GM12878 (cell line): Measurements from ENCODE around the gene TBC1D8. TPM values are rescaled to one million over a fixed set of nuclear protein-coding genes. Genes with fewer than 3 reads are reported as not detected.

Experiments
- ATAC-seq: fragments of 200-7000 bp; cut with Tn5 transposase; 3 replicates; pipeline ENCODE4 v1.9.1; 2020; ENCODE audit warnings: mild to moderate bottlenecking, moderate library complexity
- BruUV-seq: library from RNA; stranded (reverse); fragments of 400-500 nt; replicated peaks from 2 replicates; lab custom pipeline; 2021; lab: Mats Ljungman, UMichigan
- CTCF ChIA-PET: fragments of 300-600 bp; sonication (Branson Sonifier 250); formaldehyde crosslinking; extraction: SDS; loops from one replicate; lab custom pipeline; 2021; ENCODE audit warnings: inconsistent platforms; lab: Yijun Ruan, JAX
- POLR2A ChIA-PET: fragments of 350-600 bp; formaldehyde crosslinking; extraction: SDS; loops from one replicate; lab custom pipeline; 2021; ENCODE audit warnings: inconsistent platforms; lab: Charles Lee
- RAD21 ChIA-PET: fragments of 300-600 bp; sonication (Branson Sonifier 250); formaldehyde crosslinking; loops from one replicate; lab custom pipeline; 2023; ENCODE audit warnings: antibody characterized with exemption; ENCODE audit not compliant: unreplicated experiment; lab: Charles Lee
- SMC1A ChIA-PET: fragments of 300-600 bp; sonication (Branson Sonifier 250); formaldehyde crosslinking; loops from one replicate; lab custom pipeline; 2023; ENCODE audit not compliant: unreplicated experiment, uncharacterized antibody; lab: Charles Lee
- DNase-seq: peaks from one replicate; pipeline ENCODE4 v3.0.0-alpha.2; 2011; ENCODE audit warnings: low read depth, low spot score
- FAIRE-seq: peaks from 3 replicates; lab custom pipeline; 2011; peaks lifted over from hg19 to GRCh38; lab: Jason Lieb, UNC
- H2AFZ ChIP-seq: 2 replicates; pipeline ENCODE4 v1.6.0; 2011; ENCODE audit warnings: low read depth, low read length, control low read depth; ENCODE audit not compliant: control insufficient read depth
- H3K27ac ChIP-seq: 2 replicates; pipeline ENCODE4 v1.5.1; 2011; ENCODE audit warnings: control low read depth; ENCODE audit not compliant: control insufficient read depth, insufficient read depth
- H3K27me3 ChIP-seq, 2 experiments: replicated peaks in 1 of 2; 2 replicates each; pipeline versions ENCODE4 v1.6.0 to v1.6.1; 2011; ENCODE audit warnings: low read length in 1 of 2; ENCODE audit not compliant: control insufficient read depth in 2 of 2, insufficient read depth in 2 of 2
- H3K36me3 ChIP-seq, 2 experiments: 2 replicates each; pipeline ENCODE4 v1.5.1; 2011; ENCODE audit warnings: low read length in 1 of 2; ENCODE audit not compliant: control insufficient read depth in 2 of 2, insufficient read depth in 2 of 2
- H3K4me1 ChIP-seq: 2 replicates; pipeline ENCODE4 v1.6.1; 2011; ENCODE audit warnings: mild to moderate bottlenecking, low read length, moderate library complexity, mixed read lengths; ENCODE audit not compliant: control insufficient read depth, insufficient read depth
- H3K4me2 ChIP-seq: 2 replicates; pipeline ENCODE4 v1.6.0; 2011; ENCODE audit warnings: control low read depth; ENCODE audit not compliant: control insufficient read depth, insufficient read depth
- H3K4me3 ChIP-seq: fragments of 200-600 bp; sonication (generic); 2 replicates; pipeline ENCODE4 v1.5.1; 2016
- H3K79me2 ChIP-seq: 2 replicates; pipeline ENCODE4 v1.6.0; 2011; ENCODE audit warnings: low read length; ENCODE audit not compliant: control insufficient read depth, insufficient read depth
- H3K9ac ChIP-seq: 2 replicates; pipeline ENCODE4 v1.8.0; 2011; ENCODE audit warnings: low read length, control low read depth, mixed read lengths; ENCODE audit not compliant: control insufficient read depth, insufficient read depth
- H3K9me3 ChIP-seq: replicated peaks from 3 replicates; pipeline ENCODE4 v1.5.1; 2011; ENCODE audit warnings: mild to moderate bottlenecking, low read length; ENCODE audit not compliant: control insufficient read depth, insufficient read depth
- H4K20me1 ChIP-seq: 2 replicates; pipeline ENCODE4 v1.6.0; 2011; ENCODE audit not compliant: control insufficient read depth, insufficient read depth
- BHLHE40 ChIP-seq, 2 experiments: fragments of 450-650 bp in 1 of 2; IDR thresholded peaks; 2 replicates each; pipeline ENCODE4 v1.6.1; 2011 to 2017; ENCODE audit warnings: low read depth in 2 of 2, borderline replicate concordance in 1 of 2, improper control_type of control experiment in 1 of 2, low read length in 1 of 2, mild to moderate bottlenecking in 1 of 2
- MEF2A ChIP-seq: IDR thresholded peaks from 2 replicates; pipeline ENCODE4 v1.6.1; 2011; ENCODE audit warnings: low read depth, mild to moderate bottlenecking, low read length, moderate library complexity; ENCODE audit not compliant: insufficient read depth
- NFXL1 ChIP-seq: fragments of 450-650 bp; IDR thresholded peaks from 2 replicates; pipeline ENCODE4 v1.6.1; 2017; ENCODE audit warnings: antibody characterized with exemption, mild to moderate bottlenecking, borderline replicate concordance
- WGBS: methylation state at CpG from one replicate; pipeline ENCODE4 v1.1.6; 2016; ENCODE audit warnings: low lambda C conversion rate; ENCODE audit not compliant: insufficient replicate concordance, insufficient coverage; ENCODE audit errors: missing lambda C conversion rate; 5-methylcytosine and 5-hydroxymethylcytosine counted together
- in situ Hi-C: fragments of 300-500 bp; cut with MboI; formaldehyde crosslinking; loops from 9 replicates; pipeline ENCODE4 v1.14.3; 2018; ENCODE audit warnings: mixed read lengths
- intact Hi-C: fragments of 100-400 bp; cut with micrococcal nuclease; formaldehyde crosslinking; loops from one replicate; pipeline ENCODE4 v1.14.2; 2022; ENCODE audit not compliant: unreplicated experiment
- polyA plus RNA-seq, 11 experiments: library from polyadenylated mRNA; depleted of rRNA in 4 of 11; unstranded in 6 of 11; stranded (reverse) in 5 of 11; fragments of >200 nt; fragmentation: Nextera tagmentation in 4 of 11; fragmentation: Illumina TruSeq in 1 of 11; extraction: Ambion mirVana in 4 of 11; extraction: Trizol in 1 of 11; gene quantifications; 1 replicate in 1 of 11; 2 replicates in 10 of 11; pipeline versions ENCODE4 v1.2.1 to v1.2.3, GENCODE V29; 2011 to 2016; ENCODE audit warnings: inconsistent platforms in 2 of 11, missing spikeins in 2 of 11, low read depth in 1 of 11
- total RNA-seq, 4 experiments: library from RNA; depleted of rRNA in 3 of 4; stranded (reverse); fragments of >200 nt in 3 of 4; fragmentation: Illumina TruSeq in 1 of 4; extraction: Trizol in 1 of 4; gene quantifications; 2 replicates each; pipeline versions ENCODE4 v1.2.1 to v1.2.3, GENCODE V29; 2013 to 2021
- TF ChIP-seq, protein P1 (sequence below): IDR thresholded peaks from 2 replicates; pipeline ENCODE4 v1.6.1; 2011; ENCODE audit warnings: mild to moderate bottlenecking, low read depth, low read length, moderate library complexity; ENCODE audit not compliant: insufficient replicate concordance
- TF ChIP-seq, protein P2 (sequence below): IDR thresholded peaks from 2 replicates; pipeline ENCODE4 v1.6.1; 2011; ENCODE audit warnings: borderline replicate concordance, low read depth, mild to moderate bottlenecking, moderate library complexity, low read length; ENCODE audit not compliant: insufficient read depth, poor library complexity, severe bottlenecking

The TBC1D8 gene
- total and polyA plus RNA-seq, 10 of the 15 experiments (the other 5 are each of a cell fraction or from before 2014, with no cell fraction given): 0.80 to 4.9 (median 4.4) TPM

DNA sequence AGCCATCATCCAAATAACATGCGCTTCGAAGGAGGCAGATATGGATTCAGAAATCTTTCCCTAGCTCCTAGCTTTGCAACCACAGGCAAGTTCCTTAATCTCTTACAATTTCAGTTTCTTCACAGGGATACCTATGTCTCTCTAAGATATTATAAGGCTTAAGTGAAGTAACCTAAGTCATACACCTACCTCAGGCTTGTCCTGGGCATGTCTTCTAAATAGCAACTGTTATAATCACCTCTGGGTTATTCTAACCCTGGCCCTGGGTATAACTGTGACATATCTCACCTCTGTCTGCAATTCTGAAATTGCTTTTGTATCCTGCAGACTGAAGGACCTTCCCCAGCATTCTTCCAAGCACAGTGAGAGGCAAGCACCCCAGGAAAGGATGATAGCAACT is 8.3 kb upstream of the TBC1D8 start (continued):
- TF ChIP-seq, protein P1, sequence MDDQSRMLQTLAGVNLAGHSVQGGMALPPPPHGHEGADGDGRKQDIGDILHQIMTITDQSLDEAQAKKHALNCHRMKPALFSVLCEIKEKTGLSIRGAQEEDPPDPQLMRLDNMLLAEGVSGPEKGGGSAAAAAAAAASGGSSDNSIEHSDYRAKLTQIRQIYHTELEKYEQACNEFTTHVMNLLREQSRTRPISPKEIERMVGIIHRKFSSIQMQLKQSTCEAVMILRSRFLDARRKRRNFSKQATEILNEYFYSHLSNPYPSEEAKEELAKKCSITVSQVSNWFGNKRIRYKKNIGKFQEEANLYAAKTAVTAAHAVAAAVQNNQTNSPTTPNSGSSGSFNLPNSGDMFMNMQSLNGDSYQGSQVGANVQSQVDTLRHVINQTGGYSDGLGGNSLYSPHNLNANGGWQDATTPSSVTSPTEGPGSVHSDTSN: no peak
- TF ChIP-seq, protein P2, sequence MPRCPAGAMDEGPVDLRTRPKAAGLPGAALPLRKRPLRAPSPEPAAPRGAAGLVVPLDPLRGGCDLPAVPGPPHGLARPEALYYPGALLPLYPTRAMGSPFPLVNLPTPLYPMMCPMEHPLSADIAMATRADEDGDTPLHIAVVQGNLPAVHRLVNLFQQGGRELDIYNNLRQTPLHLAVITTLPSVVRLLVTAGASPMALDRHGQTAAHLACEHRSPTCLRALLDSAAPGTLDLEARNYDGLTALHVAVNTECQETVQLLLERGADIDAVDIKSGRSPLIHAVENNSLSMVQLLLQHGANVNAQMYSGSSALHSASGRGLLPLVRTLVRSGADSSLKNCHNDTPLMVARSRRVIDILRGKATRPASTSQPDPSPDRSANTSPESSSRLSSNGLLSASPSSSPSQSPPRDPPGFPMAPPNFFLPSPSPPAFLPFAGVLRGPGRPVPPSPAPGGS: no peak
- TF ChIP-seq MEF2A: no peak

DNA sequence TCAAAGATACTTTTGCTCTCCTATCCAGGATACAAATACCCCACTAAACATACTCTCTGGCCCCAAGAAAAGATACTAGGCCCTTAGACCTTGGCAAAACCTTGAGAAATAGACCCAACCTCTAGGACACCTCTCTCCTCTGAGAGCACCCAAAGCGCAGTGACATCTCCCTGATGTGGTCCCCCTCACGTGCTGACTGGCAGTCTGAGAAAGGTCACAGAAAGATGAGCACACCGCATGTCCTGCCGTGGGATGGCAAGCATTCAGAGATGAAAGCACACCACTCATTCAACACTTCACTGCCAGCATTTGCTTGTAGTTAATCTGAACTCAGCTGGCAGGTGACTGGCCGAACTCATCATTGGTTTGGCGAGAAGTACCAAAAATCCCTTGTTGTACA is 6.1 kb upstream of the TBC1D8 start:
- WGBS: 39% methylated on average over 6 of the region's 6 CpGs
- ChIA-PET SMC1A (no interaction called here), CTCF (no interaction called here)
- no peak overlapping the region for H3K27ac ChIP-seq
- no peak for ATAC-seq
- intact Hi-C loops: no loop called here
- in situ Hi-C loops: loop anchor here (10.0 kb wide), 1 partner anchor 542 kb away; no protein-coding TSS in a partner anchor
- H3K79me2 ChIP-seq: no peaks in the 10 kb centered on the region
- H2AFZ ChIP-seq: no peak overlapping the region; the same call in 1 of the 2 replicates
- TF ChIP-seq NFXL1 (no peak), BHLHE40 (IDR thresholded peaks at IDR 0.05; ENCODE audit: borderline replicate concordance in 1 of 2, low read depth in 2 of 2, low read length in 1 of 2) (peak; percentile 35 to 41; a peak in 1 of 4 replicates)
- TF ChIP-seq, all 136 proteins: peak for 1
- Histone ChIP-seq H3K4me1 (peaks cover 4% of the 10 kb centered on the region), H3K4me3 (no peak overlapping the region), H3K9me3 (no peaks in the 10 kb centered on the region), H3K9ac (no peak overlapping the region), H3K36me3 (no peaks in the 10 kb centered on the region), H3K4me2 (no peak overlapping the region), H3K27me3 (no peaks in the 10 kb centered on the region; a peak in 1 of 4 replicates), H4K20me1 (no peaks in the 10 kb centered on the region)
- no TSS peak for BruUV-seq
- FAIRE-seq: no peak
- POLR2A ChIA-PET: interaction anchor here (0.6 kb wide), 1 partner anchor 73 kb away, joined by 4 read pairs; no protein-coding TSS in a partner anchor
- DNase-seq: no peak
- RAD21 ChIA-PET: no interaction called here
